BE2C (cell line): ENCODE data around the gene ZBBX.

Source experiments
- DNase-seq: peaks from one replicate; pipeline ENCODE4 v3.0.0-alpha.2; 2020
- H3K27me3 ChIP-seq: fragments of 250-450 bp; sonication (Bioruptor Pico); 2 replicates; pipeline ENCODE4 v1.5.1; 2020; ENCODE audit warnings: mild to moderate bottlenecking
- H3K36me3 ChIP-seq: fragments of 250-450 bp; sonication (Bioruptor Pico); 2 replicates; pipeline ENCODE4 v1.5.1; 2020; ENCODE audit warnings: mild to moderate bottlenecking
- H3K4me1 ChIP-seq: fragments of 250-450 bp; sonication (Bioruptor Pico); 2 replicates; pipeline ENCODE4 v1.5.1; 2020
- H3K4me3 ChIP-seq: 2 replicates; pipeline ENCODE4 v1.5.1; 2011; ENCODE audit warnings: low read depth, low read length
- H3K9me3 ChIP-seq: fragments of 250-450 bp; sonication (Bioruptor Pico); 2 replicates; pipeline ENCODE4 v1.5.1; 2020
- TF ChIP-seq, protein P1 (sequence below): IDR thresholded peaks from 2 replicates; pipeline ENCODE4 v1.5.1; 2012; ENCODE audit warnings: mild to moderate bottlenecking, low read depth, low read length

The ZBBX gene

DNA sequence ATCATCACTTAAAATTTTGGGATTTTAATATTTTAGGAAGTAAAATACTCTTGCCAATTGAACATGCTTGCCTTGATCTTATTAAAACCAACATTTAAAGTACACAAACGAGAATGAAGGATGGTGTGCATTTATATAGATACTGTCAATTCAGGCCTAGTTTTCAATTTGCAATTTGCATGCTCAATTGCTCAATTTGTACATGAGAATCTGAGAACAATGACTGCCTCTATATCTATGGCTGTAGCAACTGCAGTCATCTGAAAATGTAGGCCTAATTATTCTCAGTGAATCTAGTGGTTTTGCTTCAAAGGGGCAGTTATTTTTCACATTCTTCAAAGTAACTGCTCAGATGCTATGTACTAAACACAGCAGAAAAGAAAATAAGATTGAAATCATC lies 18.8 kb downstream of the ZBBX start:
- DNase-seq: no peak
- no peaks in the 10 kb centered on the region for H3K9me3 ChIP-seq
- no peaks in the 10 kb centered on the region for H3K36me3 ChIP-seq
- TF ChIP-seq, protein P1, sequence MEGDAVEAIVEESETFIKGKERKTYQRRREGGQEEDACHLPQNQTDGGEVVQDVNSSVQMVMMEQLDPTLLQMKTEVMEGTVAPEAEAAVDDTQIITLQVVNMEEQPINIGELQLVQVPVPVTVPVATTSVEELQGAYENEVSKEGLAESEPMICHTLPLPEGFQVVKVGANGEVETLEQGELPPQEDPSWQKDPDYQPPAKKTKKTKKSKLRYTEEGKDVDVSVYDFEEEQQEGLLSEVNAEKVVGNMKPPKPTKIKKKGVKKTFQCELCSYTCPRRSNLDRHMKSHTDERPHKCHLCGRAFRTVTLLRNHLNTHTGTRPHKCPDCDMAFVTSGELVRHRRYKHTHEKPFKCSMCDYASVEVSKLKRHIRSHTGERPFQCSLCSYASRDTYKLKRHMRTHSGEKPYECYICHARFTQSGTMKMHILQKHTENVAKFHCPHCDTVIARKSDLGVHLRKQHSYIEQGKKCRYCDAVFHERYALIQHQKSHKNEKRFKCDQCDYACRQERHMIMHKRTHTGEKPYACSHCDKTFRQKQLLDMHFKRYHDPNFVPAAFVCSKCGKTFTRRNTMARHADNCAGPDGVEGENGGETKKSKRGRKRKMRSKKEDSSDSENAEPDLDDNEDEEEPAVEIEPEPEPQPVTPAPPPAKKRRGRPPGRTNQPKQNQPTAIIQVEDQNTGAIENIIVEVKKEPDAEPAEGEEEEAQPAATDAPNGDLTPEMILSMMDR: no peak
- no peaks in the 10 kb centered on the region for H3K4me1 ChIP-seq
- no peak overlapping the region for H3K4me3 ChIP-seq
- H3K27me3 ChIP-seq: no peaks in the 10 kb centered on the region

DNA sequence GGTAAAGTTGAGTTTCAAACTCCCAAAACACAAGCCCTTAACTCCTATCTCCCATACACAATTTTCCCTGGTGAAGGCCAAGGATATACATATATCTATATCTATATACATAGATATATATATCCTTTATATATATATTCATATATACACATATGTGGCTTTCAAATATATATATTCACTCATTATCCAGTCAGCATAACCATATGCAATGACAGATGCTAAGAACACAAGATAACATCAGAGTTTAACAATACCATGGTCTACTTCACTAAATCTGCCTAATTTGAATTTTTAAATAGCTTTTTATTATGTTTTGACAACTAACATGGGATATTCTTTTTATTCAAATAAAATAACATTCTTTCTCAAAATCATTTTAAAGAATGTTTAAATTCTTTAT lies 24.7 kb downstream of the ZBBX start:
- H3K36me3 ChIP-seq: no peaks in the 10 kb centered on the region
- no peak overlapping the region for H3K4me3 ChIP-seq
- TF ChIP-seq, protein P1: no peak
- H3K27me3 ChIP-seq: no peaks in the 10 kb centered on the region
- no peak for DNase-seq
- H3K9me3 ChIP-seq: no peaks in the 10 kb centered on the region
- no peaks in the 10 kb centered on the region for H3K4me1 ChIP-seq

DNA sequence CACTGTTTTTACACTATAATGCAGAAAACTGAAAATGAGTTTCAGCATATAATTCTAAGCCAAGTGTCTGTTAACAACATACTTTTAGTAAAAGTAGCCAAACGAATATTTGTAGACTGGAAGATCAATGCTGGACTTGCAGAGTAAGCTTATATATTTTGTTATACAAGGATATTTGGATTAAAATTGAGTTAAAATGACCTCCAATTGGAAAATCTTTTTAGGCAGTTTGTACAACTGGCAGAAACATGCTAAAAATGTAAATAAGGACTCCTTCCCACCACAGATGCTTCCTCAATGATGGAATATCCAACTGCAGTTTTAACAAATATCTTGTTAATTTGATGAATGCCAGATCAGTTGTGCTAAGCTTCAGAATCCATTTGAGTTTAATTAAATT lies 25.3 kb downstream of the ZBBX start:
- H3K9me3 ChIP-seq: no peaks in the 10 kb centered on the region
- TF ChIP-seq, protein P1: no peak
- no peak for DNase-seq

DNA sequence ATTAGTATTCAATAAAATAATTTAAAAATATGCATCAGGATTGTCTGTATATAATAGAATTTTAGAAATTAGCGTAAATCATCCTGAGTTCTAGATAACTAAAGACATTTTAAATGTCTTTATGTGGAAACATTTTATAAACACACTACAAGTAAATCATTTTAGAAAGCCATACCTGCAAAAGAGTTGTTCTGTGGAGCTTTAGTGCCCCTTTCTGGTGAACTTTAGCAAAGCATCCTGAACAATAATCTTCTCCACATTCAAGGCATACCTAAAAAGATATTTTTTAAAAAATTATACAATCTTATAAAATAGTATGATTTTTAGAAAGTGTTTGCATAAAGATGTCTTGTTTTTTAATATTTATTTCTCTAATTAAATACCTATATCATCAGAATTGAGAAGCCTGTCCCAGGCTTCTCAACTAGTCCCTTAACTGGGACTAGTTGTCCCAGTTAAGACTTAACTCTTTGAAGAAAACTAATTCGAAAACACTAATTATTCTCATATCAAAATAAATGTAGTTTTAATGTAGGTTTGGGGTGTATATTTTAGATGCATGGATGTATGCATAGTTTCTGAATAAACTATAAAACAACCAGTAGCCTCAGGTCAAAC lies 29.7 kb downstream of the ZBBX start:
- Histone ChIP-seq H3K9me3 (no peaks in the 10 kb centered on the region), H3K4me3 (no peak overlapping the region), H3K36me3 (no peaks in the 10 kb centered on the region), H3K4me1 (no peaks in the 10 kb centered on the region), H3K27me3 (no peaks in the 10 kb centered on the region)
- TF ChIP-seq, protein P1: peak; percentile 57
- DNase-seq: no peak

More for the DNA sequence above, 25.3 kb downstream of the ZBBX start:
- Histone ChIP-seq H3K36me3 (no peaks in the 10 kb centered on the region), H3K4me3 (no peak overlapping the region), H3K4me1 (no peaks in the 10 kb centered on the region), H3K27me3 (no peaks in the 10 kb centered on the region)

DNA sequence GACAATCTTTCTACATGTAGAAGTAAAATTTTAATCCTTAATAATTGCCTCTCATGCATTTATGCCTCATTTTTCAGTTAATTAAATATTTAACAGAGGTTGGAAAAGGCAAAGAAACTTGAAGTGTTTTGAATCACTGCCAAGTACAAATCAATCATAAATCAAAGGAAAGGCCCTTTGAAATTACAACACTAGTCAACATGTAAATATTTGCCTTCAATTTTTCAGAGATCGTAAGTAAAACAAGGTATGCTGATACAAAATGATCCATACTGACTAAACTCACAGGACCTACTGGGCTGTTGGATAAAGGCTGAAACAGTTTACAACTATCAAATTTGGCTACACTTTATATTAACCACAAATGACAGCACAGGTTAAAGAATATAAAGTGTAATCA lies 33.9 kb downstream of the ZBBX start:
- no peak overlapping the region for H3K4me3 ChIP-seq
- H3K36me3 ChIP-seq: no peaks in the 10 kb centered on the region
- no peak for DNase-seq
- H3K4me1 ChIP-seq: no peaks in the 10 kb centered on the region
- TF ChIP-seq, protein P1: no peak
- H3K27me3 ChIP-seq: no peaks in the 10 kb centered on the region
- no peaks in the 10 kb centered on the region for H3K9me3 ChIP-seq

DNA sequence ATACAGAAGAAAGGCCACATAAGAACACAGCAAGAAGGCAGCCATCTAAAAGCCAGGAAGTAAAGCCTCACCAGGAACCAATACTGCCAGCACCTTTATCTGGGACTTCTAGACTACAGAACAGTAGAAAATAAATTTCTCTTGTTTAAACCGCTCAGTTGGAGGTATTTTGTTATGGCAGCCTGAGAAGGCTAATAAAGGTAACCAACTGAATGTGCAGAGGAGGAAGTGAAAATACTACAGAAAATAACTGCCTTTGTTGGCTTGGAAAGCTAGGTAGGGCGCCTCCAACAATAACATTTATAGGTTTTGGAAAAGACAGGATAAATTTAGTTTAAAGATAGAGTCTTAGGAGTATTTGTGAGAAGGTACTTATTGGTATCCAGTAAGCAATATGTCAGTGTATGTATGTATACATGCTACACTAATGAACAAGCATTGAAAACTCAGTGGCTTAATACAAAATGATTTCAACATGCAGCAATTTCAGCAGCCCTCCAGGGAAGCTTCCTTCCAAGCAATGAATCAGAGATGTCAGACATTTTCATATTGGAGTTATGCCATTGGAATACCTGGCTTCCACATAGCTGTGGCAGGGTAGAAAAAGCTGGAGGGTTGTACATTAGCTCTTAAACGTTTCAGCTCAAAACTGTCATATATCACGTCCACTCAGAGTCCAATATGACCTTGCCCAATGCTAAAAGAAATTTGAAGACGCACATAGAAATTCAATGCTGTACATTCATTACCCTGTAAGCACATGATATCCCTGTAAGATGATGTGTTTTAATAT lies 48.9 kb downstream of the ZBBX start:
- H3K9me3 ChIP-seq: no peaks in the 10 kb centered on the region; the same call in 1 of the 2 replicates
- DNase-seq: no peak
- no peaks in the 10 kb centered on the region for H3K4me1 ChIP-seq
- H3K4me3 ChIP-seq: no peak overlapping the region
- no peaks in the 10 kb centered on the region for H3K27me3 ChIP-seq
- no peaks in the 10 kb centered on the region for H3K36me3 ChIP-seq
- TF ChIP-seq, protein P1: no peak
